HG03575 (cell line): ENCODE results near the gene GATAD2B.
A peak's percentile ranks its signal among the peaks of the same experiment; 100 is the strongest.
"Not testable (repeated sequence)": the region's sequence is repeated elsewhere in the genome, so short reads cannot be mapped to it uniquely, and the experiment has no call there.

ENCODE experiments used
- ATAC-seq: cut with Tn5 transposase; IDR thresholded peaks from one replicate; pipeline ENCODE4 v1.9.1; 2021; ENCODE audit not compliant: unreplicated experiment, insufficient number of reproducible peaks, low FRiP score; ENCODE audit errors: extremely low read depth

GATAD2B gene

GRCh38 chr1:153856763-153857162 lies 66.0 kb downstream of the GATAD2B start:
- no peak for ATAC-seq

GRCh38 chr1:153852170-153852569 lies 70.6 kb downstream of the GATAD2B start:
- no peak for ATAC-seq

DNA sequence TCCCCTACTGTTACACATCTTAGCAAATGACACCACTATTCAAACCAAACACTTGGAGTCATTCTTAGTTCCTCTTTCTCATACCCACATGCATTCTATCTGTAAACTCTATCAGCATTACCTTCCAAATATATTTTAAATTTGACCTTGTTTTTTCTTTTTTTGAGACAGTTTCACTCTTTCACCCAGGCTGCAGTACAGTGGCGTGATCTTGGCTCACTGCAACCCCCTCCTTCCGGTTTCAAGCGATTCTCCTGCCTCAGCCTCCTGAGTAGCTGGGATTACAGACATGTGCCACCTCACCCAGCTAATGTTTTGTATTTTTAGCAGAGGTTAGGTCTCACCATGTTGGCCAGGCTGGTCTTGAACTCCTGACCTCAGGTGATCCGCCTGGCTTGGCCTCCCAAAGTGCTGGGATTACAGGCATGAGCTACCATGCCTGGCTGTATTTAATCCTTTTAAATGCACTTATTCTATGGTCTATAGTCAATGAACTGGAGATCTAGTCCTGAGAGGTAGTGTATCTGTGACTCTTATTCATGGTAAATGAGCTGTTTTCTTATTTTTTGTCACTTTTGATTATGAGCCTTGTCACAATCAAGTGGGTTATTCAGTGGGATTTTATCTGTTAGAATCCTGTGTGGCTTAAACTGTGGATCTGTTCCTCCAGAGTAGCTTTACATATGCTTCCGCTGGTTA lies 73.1 kb downstream of the GATAD2B start:
- ATAC-seq: peak; percentile 78

DNA sequence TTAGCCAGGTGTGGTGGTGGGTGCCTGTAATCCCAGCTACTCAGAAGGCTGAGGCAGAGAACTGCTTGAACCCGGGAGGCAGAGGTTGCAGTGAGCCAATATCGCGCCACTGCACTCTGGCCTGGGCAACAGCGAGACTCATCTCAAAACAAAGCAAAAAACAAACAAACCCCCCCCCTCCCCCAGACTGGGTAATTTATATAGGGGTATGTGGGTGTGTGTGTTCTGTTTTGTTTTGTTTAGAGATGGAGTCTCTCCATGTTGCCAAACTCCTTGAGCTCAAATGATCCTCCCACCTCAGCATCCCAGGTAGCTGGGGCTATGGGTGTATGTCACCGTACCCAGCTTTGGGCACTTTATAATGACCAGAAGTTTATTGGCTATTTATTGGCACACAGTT lies 74.0 kb downstream of the GATAD2B start:
- ATAC-seq: no peak

GRCh38 chr1:153845158-153845557 lies 77.6 kb downstream of the GATAD2B start:
- ATAC-seq: no peak

- not testable (repeated sequence) for ATAC-seq
Observed at GRCh38 chr1:153844349-153844748, 78.4 kb downstream of the GATAD2B start.

DNA sequence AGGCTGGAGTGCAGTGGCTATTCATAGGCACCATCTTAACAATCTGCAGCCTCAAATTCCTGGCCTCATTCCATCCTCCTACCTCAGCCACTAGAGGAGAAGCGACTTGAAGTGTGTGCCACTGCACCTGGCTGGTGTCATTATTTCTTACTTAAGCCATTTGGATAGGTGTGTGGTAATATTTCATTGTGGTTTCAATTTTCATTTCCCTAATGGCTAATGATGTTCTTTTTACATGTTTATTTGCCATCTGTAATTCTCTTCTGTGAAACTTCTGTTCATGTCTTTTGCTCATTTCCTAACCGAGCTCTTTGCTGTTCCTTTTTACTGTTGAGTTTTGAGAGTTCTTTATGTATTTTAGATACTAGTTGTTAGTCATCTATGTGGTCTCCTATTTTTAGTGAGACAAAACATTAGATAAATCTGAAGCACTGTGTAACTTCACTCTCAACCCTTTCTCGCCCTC lies 80.7 kb downstream of the GATAD2B start:
- no peak for ATAC-seq

DNA sequence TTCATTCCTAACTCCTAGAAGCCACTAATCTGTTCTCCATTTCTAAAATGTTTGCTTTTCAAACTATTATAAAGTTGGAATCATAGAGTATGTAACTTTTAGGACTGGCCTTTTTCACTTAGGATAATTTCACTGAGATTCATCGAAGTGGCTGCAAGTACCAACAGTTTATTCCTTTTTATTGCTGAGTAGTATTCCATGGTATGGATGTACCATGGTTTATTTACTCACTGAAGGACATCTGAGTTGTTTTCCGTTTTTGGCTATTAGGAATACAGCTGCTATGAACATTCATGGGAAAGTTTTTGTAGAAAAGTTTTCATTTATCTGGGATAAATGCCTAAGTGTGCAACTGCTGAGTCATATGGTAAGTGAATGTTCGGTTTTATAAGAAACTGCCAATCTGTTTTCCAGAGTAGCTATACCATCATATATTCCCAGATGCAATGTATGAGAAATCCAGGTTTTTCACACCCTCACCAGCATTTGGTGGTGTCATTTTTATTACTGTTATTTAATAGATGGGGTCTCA lies 81.2 kb downstream of the GATAD2B start:
- ATAC-seq: no peak

DNA sequence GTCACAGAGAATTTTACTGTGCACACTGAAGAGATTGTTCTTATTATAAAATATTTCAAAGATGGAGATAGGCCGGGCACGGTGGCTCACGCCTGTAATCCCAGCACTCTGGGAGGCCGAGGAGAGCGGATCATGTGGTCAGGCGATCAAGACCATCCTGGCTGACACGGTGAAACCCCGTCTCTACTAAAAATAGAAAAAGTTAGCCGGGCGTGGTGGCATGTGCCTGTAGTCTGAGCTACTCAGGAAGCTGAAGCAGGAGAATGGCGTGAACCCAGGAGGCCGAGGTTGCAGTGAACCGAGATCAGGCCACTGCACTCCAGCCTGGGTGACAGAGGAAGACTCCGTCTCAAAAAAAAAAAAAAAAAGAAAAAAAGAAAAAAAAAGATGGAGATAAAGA lies 82.0 kb downstream of the GATAD2B start:
- not testable (repeated sequence) for ATAC-seq

DNA sequence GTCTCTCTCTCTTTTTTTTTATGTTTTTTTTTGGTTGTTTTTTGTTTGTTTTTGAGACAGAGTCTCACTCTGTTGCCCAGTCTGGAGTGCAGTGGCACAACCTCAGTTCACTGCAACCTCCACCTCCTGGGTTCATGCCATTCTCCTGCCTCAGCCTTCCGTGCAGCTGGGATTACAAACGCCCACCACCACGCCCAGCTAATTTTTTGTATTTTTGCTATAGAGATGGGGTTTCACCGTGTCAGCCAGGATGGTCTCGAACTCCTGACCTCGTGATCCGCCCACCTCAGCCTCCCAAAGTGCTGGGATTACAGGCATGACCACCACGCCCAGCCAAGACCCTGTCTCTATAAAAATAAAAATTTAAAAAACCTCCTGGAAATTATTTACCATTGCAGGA lies 88.8 kb downstream of the GATAD2B start:
- not testable (repeated sequence) for ATAC-seq

GRCh38 chr1:153833171-153833570 lies 89.6 kb downstream of the GATAD2B start:
- ATAC-seq: no peak

- no peak for ATAC-seq
Observed at GRCh38 chr1:153832293-153832692, 90.5 kb downstream of the GATAD2B start.

- ATAC-seq: no peak
Observed at GRCh38 chr1:153831026-153831425, 91.7 kb downstream of the GATAD2B start.

GRCh38 chr1:153827168-153827964 lies 95.4 kb downstream of the GATAD2B start:
- ATAC-seq: no peak

- no peak for ATAC-seq
Observed at GRCh38 chr1:153818876-153819275, 103.9 kb downstream of the GATAD2B start.

DNA sequence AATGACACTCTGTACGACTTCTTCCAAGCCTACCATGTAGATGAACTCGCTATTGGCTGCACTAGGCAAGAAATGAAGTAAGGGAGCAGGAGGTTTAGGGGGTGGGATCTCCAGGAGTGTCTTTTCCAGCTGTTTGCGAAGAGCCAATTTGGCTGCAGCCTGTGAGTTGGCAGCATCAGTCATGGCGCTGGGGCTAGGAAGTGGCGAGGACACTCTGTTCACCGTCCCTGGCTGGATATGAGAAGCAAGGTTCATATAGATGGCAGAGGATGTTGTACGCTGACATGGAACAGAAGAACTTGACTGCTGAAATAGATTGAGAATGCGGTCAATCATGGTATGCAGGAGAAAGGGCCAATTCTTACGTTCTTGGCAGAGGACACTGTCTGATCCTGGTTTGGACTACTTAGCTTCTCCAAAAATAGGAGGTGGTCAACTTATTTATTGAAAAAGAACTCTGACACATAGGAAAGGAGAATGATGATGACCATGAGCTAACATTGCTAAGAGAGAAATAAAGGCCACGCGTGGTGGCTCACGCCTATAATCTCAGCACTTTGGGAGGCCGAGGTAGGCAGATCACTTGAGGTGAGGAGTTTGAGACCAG lies 106.4 kb downstream of the GATAD2B start:
- no peak for ATAC-seq

DNA sequence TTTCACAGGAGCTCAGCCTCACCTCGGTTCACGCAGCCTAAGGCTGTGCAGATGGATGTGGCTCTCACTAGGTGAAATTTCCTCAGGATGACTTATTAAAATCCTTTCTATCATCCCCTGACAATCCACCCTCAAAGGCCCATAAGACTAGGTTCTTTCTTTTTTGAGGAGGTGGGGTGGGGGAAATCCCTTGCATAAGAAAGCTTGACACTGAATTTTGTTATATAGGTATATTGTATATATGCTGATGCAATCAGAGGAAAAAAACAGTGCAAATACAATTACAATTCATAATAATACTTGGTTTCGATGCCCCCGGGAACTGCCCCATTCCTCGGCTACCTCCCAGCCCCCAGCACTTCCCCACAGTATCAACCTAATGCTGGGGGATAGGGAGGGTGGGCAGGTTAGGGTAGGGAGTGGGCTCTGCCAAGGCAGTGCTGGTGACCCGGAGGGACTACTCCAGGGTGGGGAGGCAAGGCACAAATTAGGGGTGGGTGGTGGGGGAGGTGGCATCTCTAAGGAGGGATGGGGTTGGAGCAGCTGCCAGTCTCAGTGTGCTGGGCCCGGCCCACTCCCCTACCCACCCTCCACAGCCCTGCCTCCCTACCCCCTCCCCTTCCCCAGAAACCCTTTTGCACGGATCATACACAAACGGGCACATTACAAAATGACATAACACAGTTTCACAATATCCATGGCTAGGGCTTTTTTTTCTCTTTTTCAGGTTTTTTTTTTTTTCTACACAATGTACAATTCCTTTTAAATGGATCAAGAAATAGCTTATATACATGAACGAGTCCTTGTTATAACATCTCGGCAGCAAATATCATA lies 116.7 kb downstream of the GATAD2B start:
- no peak for ATAC-seq

DNA sequence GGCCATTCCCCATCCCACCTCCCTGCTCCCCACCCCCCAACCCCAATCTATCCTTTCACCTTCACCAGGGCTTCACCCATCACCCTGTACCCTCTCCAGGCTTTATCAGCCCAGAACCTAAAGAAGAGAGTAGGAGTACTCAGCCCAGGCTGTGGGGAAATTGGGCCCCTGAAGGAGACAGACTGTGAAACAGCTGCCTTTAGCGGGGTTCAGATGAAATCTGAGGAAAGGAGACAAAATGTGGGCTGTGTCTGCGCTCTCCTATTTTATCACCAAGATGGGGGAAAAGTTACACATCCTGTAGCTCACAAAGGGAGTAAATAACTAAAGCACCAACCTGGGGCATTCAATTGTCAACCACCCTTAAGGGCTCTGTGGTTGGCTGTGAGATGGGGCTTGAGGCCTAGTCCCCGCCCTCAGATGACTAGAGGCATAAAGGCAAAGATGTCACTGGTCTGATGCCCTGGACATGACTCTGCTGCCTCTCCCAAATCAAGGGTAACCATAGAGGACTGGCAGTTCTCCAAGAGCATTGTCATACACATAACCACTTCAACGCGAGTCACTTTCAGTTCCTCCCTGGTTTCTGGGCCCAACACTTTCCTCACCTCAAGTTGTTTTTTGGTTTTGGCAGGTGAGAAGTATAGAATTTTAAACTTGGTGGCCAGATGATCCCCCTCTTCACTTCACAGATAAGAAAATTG lies 117.6 kb downstream of the GATAD2B start:
- peak; percentile 64 for ATAC-seq
